Endothelial cell of umbilical vein (primary cell): ENCODE measurements around the gene MEF2D. TPM values are rescaled to one million over a fixed set of nuclear protein-coding genes. Genes with fewer than 3 reads are reported as not detected.

Experiments
- BruUV-seq: library from RNA; stranded (reverse); fragments of 400-500 nt; replicated peaks from 2 replicates; lab custom pipeline; 2021; lab: Mats Ljungman, UMichigan
- CTCF ChIA-PET: fragments of 300-600, 350-600 bp; sonication (Branson Sonifier 250); formaldehyde crosslinking; loops from one replicate; lab custom pipeline; 2021; ENCODE audit warnings: antibody characterized with exemption, inconsistent platforms; lab: Charles Lee
- POLR2A ChIA-PET: fragments of 300-600, 350-600 bp; sonication (Branson Sonifier 250); formaldehyde crosslinking; loops from one replicate; lab custom pipeline; 2021; ENCODE audit warnings: antibody characterized with exemption, inconsistent platforms; lab: Charles Lee
- DNase-seq: peaks from one replicate; pipeline ENCODE4 v3.0.0-alpha.2; 2011; ENCODE audit warnings: low read depth, low spot score
- FAIRE-seq: peaks from 2 replicates; lab custom pipeline; 2011; peaks lifted over from hg19 to GRCh38; lab: Jason Lieb, UNC
- H2AFZ ChIP-seq: 2 replicates; pipeline ENCODE4 v1.6.0; 2012; ENCODE audit warnings: low read depth, low read length, control low read depth, inconsistent platforms
- H3K27ac ChIP-seq: 2 replicates; pipeline ENCODE4 v1.5.1; 2011; ENCODE audit warnings: low read depth, mild to moderate bottlenecking, control low read depth, low read length, moderate library complexity; ENCODE audit not compliant: insufficient read depth
- H3K27me3 ChIP-seq, 2 experiments: 2 replicates each; pipeline versions ENCODE4 v1.6.0 to v1.6.1; 2011; ENCODE audit warnings: low read length in 2 of 2, mixed read lengths in 1 of 2; ENCODE audit not compliant: control insufficient read depth in 2 of 2, insufficient read depth in 2 of 2
- H3K36me3 ChIP-seq, 2 experiments: 2 replicates in 1 of 2; 3 replicates in 1 of 2; pipeline ENCODE4 v1.5.1; 2011; ENCODE audit warnings: low read length in 2 of 2, mild to moderate bottlenecking in 1 of 2, moderate library complexity in 1 of 2; ENCODE audit not compliant: control insufficient read depth in 2 of 2, insufficient read depth in 2 of 2; ENCODE audit errors: extremely low read depth in 1 of 2
- H3K4me1 ChIP-seq: 3 replicates; pipeline ENCODE4 v1.5.1; 2011; ENCODE audit warnings: mild to moderate bottlenecking, low read length; ENCODE audit not compliant: control insufficient read depth, insufficient read depth; ENCODE audit errors: extremely low read depth
- H3K4me2 ChIP-seq: 2 replicates; pipeline ENCODE4 v1.6.1; 2011; ENCODE audit warnings: low read length, control low read depth, mixed read lengths; ENCODE audit not compliant: insufficient read depth
- H3K4me3 ChIP-seq, 3 experiments: fragments of 200-600 bp in 1 of 3; sonication (generic), shearing (Covaris generic) in 1 of 3; replicated peaks in 1 of 3; 2 replicates each; pipeline ENCODE4 v1.5.1; 2011 to 2016; ENCODE audit warnings: control low read depth in 3 of 3, low read length in 3 of 3, mild to moderate bottlenecking in 2 of 3, inconsistent platforms in 1 of 3, low read depth in 1 of 3, moderate library complexity in 1 of 3; ENCODE audit not compliant: insufficient read depth in 1 of 3
- H3K79me2 ChIP-seq: 2 replicates; pipeline ENCODE4 v1.6.0; 2012; ENCODE audit warnings: low read length, inconsistent platforms; ENCODE audit not compliant: control insufficient read depth, insufficient read depth
- H3K9ac ChIP-seq: replicated peaks from 2 replicates; pipeline ENCODE3; 2011; ENCODE audit warnings: low read length, control low read depth; ENCODE audit not compliant: insufficient read depth; ENCODE audit errors: extremely low read depth
- H3K9me1 ChIP-seq: replicated peaks from 3 replicates; pipeline ENCODE4 v1.6.0; 2011; ENCODE audit warnings: mild to moderate bottlenecking, low read length; ENCODE audit not compliant: control insufficient read depth, insufficient read depth; ENCODE audit errors: extremely low read depth
- H3K9me3 ChIP-seq: replicated peaks from 2 replicates; pipeline ENCODE4 v1.5.1; 2012; ENCODE audit warnings: low read length, inconsistent platforms; ENCODE audit not compliant: control insufficient read depth, insufficient read depth
- H4K20me1 ChIP-seq: replicated peaks from 2 replicates; pipeline ENCODE3; 2011; ENCODE audit warnings: mild to moderate bottlenecking, low read length; ENCODE audit not compliant: control insufficient read depth, insufficient read depth; ENCODE audit errors: extremely low read depth
- CTCF ChIP-seq, 2 donors: IDR thresholded peaks; 1 replicate in 1 of 2; 2 replicates in 1 of 2; pipeline ENCODE4 v1.5.1; 2011; ENCODE audit warnings: low read length in 2 of 2, mild to moderate bottlenecking in 2 of 2, moderate library complexity in 2 of 2, control low read depth in 1 of 2, inconsistent platforms in 1 of 2, low read depth in 1 of 2; ENCODE audit not compliant: insufficient read depth in 1 of 2; ENCODE audit errors: extremely low read depth in 1 of 2
- EZH2 ChIP-seq: IDR thresholded peaks from 2 replicates; pipeline ENCODE4 v1.6.1; 2012; ENCODE audit warnings: borderline replicate concordance, low read depth, mild to moderate bottlenecking, moderate library complexity, low read length, inconsistent platforms; ENCODE audit not compliant: severe bottlenecking
- FOS ChIP-seq: IDR thresholded peaks from 2 replicates; pipeline ENCODE4 v1.6.1; 2011; ENCODE audit warnings: mild to moderate bottlenecking, low read length, moderate library complexity, borderline replicate concordance; ENCODE audit not compliant: insufficient read depth
- GATA2 ChIP-seq: IDR thresholded peaks from 2 replicates; pipeline ENCODE4 v1.7.0; 2011; ENCODE audit warnings: low read depth, mild to moderate bottlenecking, moderate library complexity, mixed read lengths, low read length; ENCODE audit not compliant: insufficient read length, insufficient read depth
- JUN ChIP-seq: IDR thresholded peaks from 2 replicates; pipeline ENCODE4 v1.6.1; 2011; ENCODE audit warnings: borderline replicate concordance, low read depth; ENCODE audit not compliant: insufficient read length, insufficient read depth
- MAX ChIP-seq: IDR thresholded peaks from 2 replicates; pipeline ENCODE4 v1.6.1; 2011; ENCODE audit not compliant: insufficient read depth, insufficient read length
- MYC ChIP-seq: IDR thresholded peaks from one replicate; pipeline ENCODE4 v1.6.1; 2011; ENCODE audit warnings: mild to moderate bottlenecking, low read depth, low read length
- POLR2A ChIP-seq: IDR thresholded peaks from 2 replicates; pipeline ENCODE4 v1.6.1; 2012; ENCODE audit warnings: low read depth, mild to moderate bottlenecking, control low read depth, low read length
- POLR2AphosphoS5 ChIP-seq: IDR thresholded peaks from 2 replicates; pipeline ENCODE4 v1.6.1; 2012; ENCODE audit warnings: low read depth, mild to moderate bottlenecking, control low read depth, low read length, moderate library complexity; ENCODE audit not compliant: insufficient read depth
- dilution Hi-C: fragments of 300-500 bp; cut with MboI; formaldehyde crosslinking; loops from one replicate; pipeline ENCODE4 v1.15.0; 2019; ENCODE audit warnings: low sequenced_read_pairs; ENCODE audit not compliant: extremely low pct_ligation_motif_present
- intact Hi-C: fragments of 100-400 bp; cut with micrococcal nuclease; formaldehyde crosslinking; loops from one replicate; pipeline ENCODE4 v1.10.0; 2022
- polyA plus RNA-seq, 4 experiments: library from polyadenylated mRNA; depleted of rRNA in 3 of 4; stranded (reverse) in 3 of 4; unstranded in 1 of 4; fragments of >200 nt; gene quantifications; 2 replicates each; pipeline versions ENCODE4 v1.2.1 to v1.2.3, GENCODE V29; 2011 to 2012; ENCODE audit warnings: missing spikeins in 1 of 4
- total RNA-seq: library from RNA; stranded (reverse); gene quantifications from 2 replicates; pipeline ENCODE4 v1.2.3, GENCODE V29; 2021

The MEF2D gene
- total and polyA plus RNA-seq, 2 donors (not counting 3 experiments of a cell fraction or from before 2014, with no cell fraction given): 45.4 to 52.2 TPM

- Histone ChIP-seq H3K36me3 (peaks cover 0 to 7% of the 10 kb centered on the region in 2 experiments), H3K79me2 (peaks cover 99% of the 10 kb centered on the region), H4K20me1 (no peaks in the 10 kb centered on the region), H3K9me1 (no peaks in the 10 kb centered on the region), H3K4me2 (no peak overlapping the region), H3K27me3 (no peaks in the 10 kb centered on the region), H3K9ac (no peak overlapping the region), H3K4me3 (no peak overlapping the region), H3K27ac (no peak overlapping the region), H3K4me1 (peaks cover 49% of the 10 kb centered on the region), H3K9me3 (no peaks in the 10 kb centered on the region), H2AFZ (no peak overlapping the region)
- DNase-seq: no peak
- no peak for FAIRE-seq
- intact Hi-C loops (no loop called here), dilution Hi-C loops (no loop called here)
- POLR2A ChIA-PET: no interaction called here
- no TSS peak for BruUV-seq
- TF ChIP-seq GATA2: no peak
- TF ChIP-seq MAX: no peak
- CTCF ChIA-PET: interaction anchor here (9.6 kb wide), 1 partner anchor 14 kb away, joined by 119 read pairs; no protein-coding TSS in a partner anchor
Measured at GRCh38 chr1:156494309-156494895, 6.2 kb downstream of the MEF2D start.

GRCh38 chr1:156493742-156494141 lies 6.8 kb downstream of the MEF2D start:
- no peak for TF ChIP-seq CTCF (IDR thresholded peaks at IDR 0.05; ENCODE audit: extremely low read depth in 1 of 2, insufficient read depth in 1 of 2, low read depth in 1 of 2, low read length in 2 of 2)
- TF ChIP-seq FOS: no peak
- TF ChIP-seq POLR2A: no peak
- no peak for TF ChIP-seq EZH2
- no peak for TF ChIP-seq GATA2
- no peak for TF ChIP-seq MYC
- no peak for TF ChIP-seq MAX
- TF ChIP-seq POLR2AphosphoS5: no peak
- no peak for TF ChIP-seq JUN
- no peaks in the 10 kb centered on the region for H3K27me3 ChIP-seq
- no peak for FAIRE-seq
- no peak for DNase-seq
- no peak overlapping the region for H3K27ac ChIP-seq
- peaks cover 49% of the 10 kb centered on the region for H3K4me1 ChIP-seq
- H3K9me1 ChIP-seq: no peaks in the 10 kb centered on the region
- BruUV-seq: no TSS peak
- no peak overlapping the region for H2AFZ ChIP-seq
- no peaks in the 10 kb centered on the region for H3K9me3 ChIP-seq
- H3K4me3 ChIP-seq: no peak overlapping the region
- dilution Hi-C loops: no loop called here
- peaks cover 0 to 7% of the 10 kb centered on the region in 2 experiments for H3K36me3 ChIP-seq
- intact Hi-C loops: no loop called here
- H3K9ac ChIP-seq: no peak overlapping the region
- ChIA-PET CTCF (interaction anchor here (9.6 kb wide), 1 partner anchor 13 kb away, joined by 119 read pairs; no protein-coding TSS in a partner anchor), POLR2A (no interaction called here)
- H3K4me2 ChIP-seq: no peak overlapping the region
- H4K20me1 ChIP-seq: no peaks in the 10 kb centered on the region
- H3K79me2 ChIP-seq: peaks cover 99% of the 10 kb centered on the region
